CD14-positive monocyte (primary cell): ENCODE results near the gene SERTAD2. TPM values are rescaled to one million over a fixed set of nuclear protein-coding genes. Genes with fewer than 3 reads are reported as not detected.

Experiments used
- DNase-seq, 3 donors: peaks; one replicate each; pipeline ENCODE4 v3.0.0-alpha.2; 2011 to 2022
- H2AFZ ChIP-seq: 2 replicates; pipeline ENCODE4 v1.6.0; 2012; ENCODE audit warnings: mild to moderate bottlenecking, low read depth, low read length, inconsistent platforms; ENCODE audit not compliant: insufficient read depth, poor library complexity, severe bottlenecking
- H3K27ac ChIP-seq, 2 donors: 1 replicate in 1 of 2; 2 replicates in 1 of 2; pipeline ENCODE4 v1.5.1; 2012 to 2013; ENCODE audit warnings: low read length in 2 of 2, control low read depth in 1 of 2, inconsistent platforms in 1 of 2, low read depth in 1 of 2, mild to moderate bottlenecking in 1 of 2
- H3K27me3 ChIP-seq, 2 donors: one replicate each; pipeline versions ENCODE4 v1.6.0 to v1.6.1; 2011 to 2013; ENCODE audit warnings: low read length in 2 of 2; ENCODE audit not compliant: control insufficient read depth in 2 of 2, insufficient read depth in 2 of 2
- H3K36me3 ChIP-seq, 2 donors: replicated peaks in 1 of 2; 1 replicate in 1 of 2; 2 replicates in 1 of 2; pipeline versions ENCODE4 v1.5.1 to v1.6.1; 2012 to 2013; ENCODE audit warnings: low read length in 2 of 2, control low read depth in 1 of 2, inconsistent platforms in 1 of 2, mild to moderate bottlenecking in 1 of 2; ENCODE audit not compliant: insufficient read depth in 2 of 2, control insufficient read depth in 1 of 2
- H3K4me1 ChIP-seq, 2 donors: 1 replicate in 1 of 2; 2 replicates in 1 of 2; pipeline versions ENCODE4 v1.5.1 to v1.6.1; 2012 to 2013; ENCODE audit warnings: low read length in 2 of 2, control low read depth in 1 of 2, inconsistent platforms in 1 of 2, mild to moderate bottlenecking in 1 of 2, moderate library complexity in 1 of 2; ENCODE audit not compliant: insufficient read depth in 2 of 2, control insufficient read depth in 1 of 2
- H3K4me2 ChIP-seq: replicated peaks from 2 replicates; pipeline ENCODE3; 2012; ENCODE audit warnings: low read length, moderate library complexity, mild to moderate bottlenecking; ENCODE audit not compliant: poor library complexity, severe bottlenecking; ENCODE audit errors: extremely low read depth
- H3K4me3 ChIP-seq, 3 experiments: fragments of 200-600 bp in 1 of 3; sonication (generic) in 1 of 3; replicated peaks in 1 of 3; 1 replicate in 2 of 3; 2 replicates in 1 of 3; pipeline ENCODE4 v1.5.1; 2011 to 2013; ENCODE audit warnings: low read length in 3 of 3, mild to moderate bottlenecking in 3 of 3, control low read depth in 2 of 3, low read depth in 2 of 3, inconsistent platforms in 1 of 3, moderate library complexity in 1 of 3
- H3K79me2 ChIP-seq: 2 replicates; pipeline ENCODE4 v1.6.0; 2012; ENCODE audit warnings: mild to moderate bottlenecking, control low read depth, inconsistent platforms, low read length, moderate library complexity; ENCODE audit not compliant: insufficient read depth
- H3K9ac ChIP-seq: 2 replicates; pipeline ENCODE4 v1.6.0; 2017; ENCODE audit warnings: low read length, mild to moderate bottlenecking; ENCODE audit not compliant: insufficient read depth, poor library complexity, severe bottlenecking
- H3K9me3 ChIP-seq, 2 donors: replicated peaks in 1 of 2; 1 replicate in 1 of 2; 2 replicates in 1 of 2; pipeline versions ENCODE4 v1.5.1 to v1.6.1; 2012 to 2013; ENCODE audit warnings: low read length in 2 of 2, control low read depth in 1 of 2; ENCODE audit not compliant: control insufficient read depth in 1 of 2, insufficient read depth in 1 of 2
- H4K20me1 ChIP-seq: 2 replicates; pipeline ENCODE4 v1.6.0; 2012; ENCODE audit warnings: mild to moderate bottlenecking, low read length, control low read depth, moderate library complexity; ENCODE audit not compliant: insufficient read depth
- H3K27ac Mint-ChIP-seq, 7 donors: one replicate each; pipeline ENCODE4 v1.8.0; 2020; ENCODE audit warnings: mild to moderate bottlenecking in 7 of 7, mixed read lengths in 7 of 7, moderate library complexity in 6 of 7, inconsistent platforms in 2 of 7
- H3K27me3 Mint-ChIP-seq, 3 donors: one replicate each; pipeline ENCODE4 v1.8.0; 2021 to 2022; ENCODE audit warnings: low read depth in 3 of 3, mild to moderate bottlenecking in 3 of 3, mixed read lengths in 3 of 3, moderate library complexity in 3 of 3, inconsistent platforms in 1 of 3
- H3K36me3 Mint-ChIP-seq, 2 donors: one replicate each; pipeline ENCODE4 v1.8.0; 2020; ENCODE audit warnings: mixed read lengths in 2 of 2, inconsistent platforms in 1 of 2, mild to moderate bottlenecking in 1 of 2
- H3K4me1 Mint-ChIP-seq: one replicate; pipeline ENCODE4 v1.8.0; 2020; ENCODE audit warnings: mild to moderate bottlenecking, mixed read lengths
- H3K4me3 Mint-ChIP-seq, 2 donors: one replicate each; pipeline ENCODE4 v1.8.0; 2020; ENCODE audit warnings: mild to moderate bottlenecking in 2 of 2, mixed read lengths in 2 of 2, moderate library complexity in 1 of 2
- H3K9me3 Mint-ChIP-seq, 7 donors: one replicate each; pipeline ENCODE4 v1.8.0; 2020 to 2022; ENCODE audit warnings: mixed read lengths in 7 of 7, mild to moderate bottlenecking in 6 of 7, moderate library complexity in 6 of 7, inconsistent platforms in 2 of 7
- WGBS: methylation state at CpG from one replicate; pipeline ENCODE4 v1.1.5; 2013; ENCODE audit warnings: missing lambda C conversion rate; ENCODE audit not compliant: insufficient coverage; 5-methylcytosine and 5-hydroxymethylcytosine counted together
- intact Hi-C, 2 donors: fragments of 100-400 bp; cut with micrococcal nuclease; formaldehyde crosslinking; loops; one replicate each; pipeline versions ENCODE4 v1.15.0 to v1.15.1; 2023
- polyA plus RNA-seq, 3 donors: library from polyadenylated mRNA; depleted of rRNA in 1 of 3; unstranded in 2 of 3; stranded (reverse) in 1 of 3; fragments of 300-500 nt in 2 of 3; fragments of >200 nt in 1 of 3; fragmentation: Illumina TruSeq in 2 of 3; gene quantifications; 1 replicate in 2 of 3; 2 replicates in 1 of 3; pipeline ENCODE4 v1.2.3, GENCODE V29; 2012 to 2021
- TF ChIP-seq, protein P1 (sequence below): fragments of 200-600 bp; IDR thresholded peaks from one replicate; pipeline ENCODE4 v1.8.0; 2022; ENCODE audit warnings: antibody characterized with exemption, mild to moderate bottlenecking

The SERTAD2 gene
- polyA plus RNA-seq, 3 donors, result 8.5 to 68.7 (median 8.8) TPM

DNA sequence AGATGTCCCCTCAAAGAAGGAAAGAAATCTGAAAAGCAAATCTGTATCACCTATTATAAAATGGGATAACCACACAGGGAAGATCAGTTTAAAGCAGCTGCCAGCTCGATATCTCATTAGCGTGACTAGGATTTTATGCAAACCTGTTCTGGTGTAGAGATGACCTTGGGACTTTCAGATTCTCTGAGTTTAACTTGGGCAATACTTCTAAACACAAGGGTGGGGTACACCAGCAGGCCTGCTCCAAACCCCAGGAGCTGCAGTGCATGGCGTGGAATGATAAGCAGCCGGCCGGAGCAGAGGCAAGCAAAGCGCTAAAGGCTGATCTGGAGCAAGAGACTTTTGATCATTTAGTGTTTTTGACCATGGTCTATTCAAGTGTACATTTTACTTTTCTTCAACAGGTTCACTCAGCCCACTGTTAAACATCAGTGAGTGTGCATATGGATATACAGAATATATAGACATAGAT lies 4.7 kb downstream of the SERTAD2 start:
- Histone ChIP-seq H2AFZ (no peak overlapping the region), H3K27ac (peak overlapping the region in 1 of 2 donors; percentile 15), H3K9me3 (no peaks in the 10 kb centered on the region), H3K36me3 (no peaks in the 10 kb centered on the region), H3K27me3 (no peaks in the 10 kb centered on the region), H3K4me2 (no peak overlapping the region), H4K20me1 (peaks cover 56% of the 10 kb centered on the region), H3K4me3 (no peak overlapping the region), H3K79me2 (peaks cover 96% of the 10 kb centered on the region), H3K4me1 (peaks cover 48 to 61% of the 10 kb centered on the region in 2 donors), H3K9ac (no peak overlapping the region)
- WGBS, result 94% methylated on average over 2 of the region's 6 CpGs
- Mint-ChIP-seq H3K27me3 (no peaks in the 10 kb centered on the region), H3K36me3 (peaks cover 2 to 3% of the 10 kb centered on the region in 2 donors), H3K27ac (peak overlapping the region in 4 of 7 donors; percentile 33 to 59 (median 43)), H3K4me1 (peaks cover 73% of the 10 kb centered on the region), H3K9me3 (no peaks in the 10 kb centered on the region), H3K4me3 (no peak overlapping the region)
- intact Hi-C loops, result loop anchor here in 1 of 2 donors (5.0 to 10.0 kb wide), 2 partner anchors 124 to 218 kb away; partner anchors contain the start of gene AFTPH
- DNase-seq, result no peak
- TF ChIP-seq, protein P1, sequence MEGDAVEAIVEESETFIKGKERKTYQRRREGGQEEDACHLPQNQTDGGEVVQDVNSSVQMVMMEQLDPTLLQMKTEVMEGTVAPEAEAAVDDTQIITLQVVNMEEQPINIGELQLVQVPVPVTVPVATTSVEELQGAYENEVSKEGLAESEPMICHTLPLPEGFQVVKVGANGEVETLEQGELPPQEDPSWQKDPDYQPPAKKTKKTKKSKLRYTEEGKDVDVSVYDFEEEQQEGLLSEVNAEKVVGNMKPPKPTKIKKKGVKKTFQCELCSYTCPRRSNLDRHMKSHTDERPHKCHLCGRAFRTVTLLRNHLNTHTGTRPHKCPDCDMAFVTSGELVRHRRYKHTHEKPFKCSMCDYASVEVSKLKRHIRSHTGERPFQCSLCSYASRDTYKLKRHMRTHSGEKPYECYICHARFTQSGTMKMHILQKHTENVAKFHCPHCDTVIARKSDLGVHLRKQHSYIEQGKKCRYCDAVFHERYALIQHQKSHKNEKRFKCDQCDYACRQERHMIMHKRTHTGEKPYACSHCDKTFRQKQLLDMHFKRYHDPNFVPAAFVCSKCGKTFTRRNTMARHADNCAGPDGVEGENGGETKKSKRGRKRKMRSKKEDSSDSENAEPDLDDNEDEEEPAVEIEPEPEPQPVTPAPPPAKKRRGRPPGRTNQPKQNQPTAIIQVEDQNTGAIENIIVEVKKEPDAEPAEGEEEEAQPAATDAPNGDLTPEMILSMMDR, result no peak

DNA sequence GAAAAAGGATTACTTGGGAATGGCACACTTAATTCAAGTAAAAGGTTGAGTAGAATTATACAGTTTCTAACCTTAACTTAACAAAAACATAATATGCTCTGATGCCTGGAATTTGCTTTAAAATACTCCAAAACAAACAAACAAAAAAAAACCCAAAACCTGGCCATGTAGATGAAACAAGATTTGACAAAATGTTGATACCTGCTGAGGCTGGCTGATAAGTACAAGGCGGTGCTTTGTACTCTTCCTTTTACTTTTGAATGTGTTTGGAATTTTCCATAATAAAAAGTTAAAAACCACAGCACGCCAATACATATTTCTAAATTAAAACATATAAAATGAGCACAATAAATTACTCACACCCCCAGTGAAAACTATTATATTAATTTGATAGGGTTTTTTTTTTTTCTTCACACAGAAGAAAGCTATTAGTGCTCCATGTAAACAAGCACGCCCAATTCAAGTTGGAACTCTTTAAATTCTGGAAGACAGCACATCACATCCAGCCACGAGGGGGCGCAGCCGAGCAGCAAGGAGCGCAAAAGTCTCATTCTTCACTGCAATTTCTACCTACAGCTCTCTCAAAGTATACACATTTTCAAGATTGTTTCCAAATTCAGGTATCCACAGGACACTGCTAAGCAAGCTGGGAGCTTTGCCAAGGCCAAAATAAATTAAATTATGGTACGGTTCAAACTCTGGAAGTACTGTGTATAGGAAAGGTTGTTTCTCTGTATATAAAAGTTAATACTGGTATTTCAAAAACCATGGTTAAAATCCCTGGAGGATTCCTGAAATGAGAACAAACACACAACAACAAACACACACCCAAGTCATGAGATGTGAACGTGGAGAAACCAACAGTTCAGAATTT lies 7.5 kb downstream of the SERTAD2 start:
- TF ChIP-seq, protein P1, result peak; percentile 97
- Histone ChIP-seq H3K36me3 (peaks cover 0 to 5% of the 10 kb centered on the region in 2 donors), H3K4me1 (peaks cover 50 to 63% of the 10 kb centered on the region in 2 donors), H3K4me3 (peak overlapping the region in 1 of 3 experiments; percentile 74), H3K9ac (no peak overlapping the region), H3K27me3 (no peaks in the 10 kb centered on the region), H4K20me1 (peaks cover 71% of the 10 kb centered on the region), H3K27ac (peak overlapping the region in 1 of 2 donors; percentile 97), H3K9me3 (no peaks in the 10 kb centered on the region), H3K79me2 (peaks cover 100% of the 10 kb centered on the region), H2AFZ (no peak overlapping the region), H3K4me2 (peak overlapping the region; percentile 12)
- WGBS, result 0% methylated on average over 5 of the region's 9 CpGs
- peaks cover 9 to 10% of the 10 kb centered on the region in 2 donors for H3K36me3 Mint-ChIP-seq
- no peaks in the 10 kb centered on the region for H3K27me3 Mint-ChIP-seq
- H3K4me3 Mint-ChIP-seq, result peak overlapping the region in 1 of 2 donors; percentile 12
- peak overlapping the region; percentile 13 to 96 (median 68) for H3K27ac Mint-ChIP-seq
- peaks cover 86% of the 10 kb centered on the region for H3K4me1 Mint-ChIP-seq
- H3K9me3 Mint-ChIP-seq, result peaks cover 0 to 3% (median 0%) of the 10 kb centered on the region in 7 donors
- intact Hi-C loops, result loop anchor here (2.0 to 10.0 kb wide), 3 partner anchors 105 to 221 kb away; partner anchors contain the start of gene AFTPH (in 1 of the 2)
- peak; percentile 69 to 79 (median 74) for DNase-seq
